Jurkat, Clone E6-1 (cell line): ENCODE data around the gene PRUNE1.

Source experiments
- DNase-seq: peaks from one replicate; pipeline ENCODE4 v3.0.0-alpha.2; 2011; ENCODE audit warnings: low read depth, low spot score
- H3K4me3 ChIP-seq: 2 replicates; pipeline ENCODE4 v1.5.1; 2011; ENCODE audit warnings: mild to moderate bottlenecking, low read length, control low read depth, moderate library complexity

PRUNE1 gene

GRCh38 chr1:151000408-151000807, 7.8 kb upstream of the PRUNE1 start:
- H3K4me3 ChIP-seq = no peak overlapping the region
- DNase-seq = no peak

GRCh38 chr1:151001602-151002001, 6.6 kb upstream of the PRUNE1 start:
- DNase-seq = no peak
- H3K4me3 ChIP-seq = no peak overlapping the region

DNA sequence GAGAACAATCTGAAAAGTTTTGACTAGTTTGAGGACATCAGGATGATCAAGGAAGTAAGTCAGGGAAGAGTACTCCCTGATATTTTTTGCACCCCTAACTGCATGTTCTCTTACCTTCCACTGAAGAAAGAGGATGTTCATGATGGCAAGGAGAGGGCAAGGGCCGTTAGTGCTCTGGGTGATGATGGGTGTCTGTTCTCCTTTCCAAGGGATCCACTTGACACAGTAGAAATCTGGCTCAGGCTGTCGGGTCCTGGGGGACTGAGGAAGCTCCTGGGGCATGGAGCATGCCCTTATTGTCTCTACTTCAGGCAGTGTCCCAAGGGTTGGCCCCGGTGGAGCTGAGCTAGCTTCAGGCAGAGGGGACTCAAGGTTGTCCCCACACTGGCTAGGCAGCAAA, 6.2 kb upstream of the PRUNE1 start:
- H3K4me3 ChIP-seq = no peak overlapping the region
- DNase-seq = no peak

- no peak for DNase-seq
- no peak overlapping the region for H3K4me3 ChIP-seq
Measured at GRCh38 chr1:151002611-151003010, 5.6 kb upstream of the PRUNE1 start.

DNA sequence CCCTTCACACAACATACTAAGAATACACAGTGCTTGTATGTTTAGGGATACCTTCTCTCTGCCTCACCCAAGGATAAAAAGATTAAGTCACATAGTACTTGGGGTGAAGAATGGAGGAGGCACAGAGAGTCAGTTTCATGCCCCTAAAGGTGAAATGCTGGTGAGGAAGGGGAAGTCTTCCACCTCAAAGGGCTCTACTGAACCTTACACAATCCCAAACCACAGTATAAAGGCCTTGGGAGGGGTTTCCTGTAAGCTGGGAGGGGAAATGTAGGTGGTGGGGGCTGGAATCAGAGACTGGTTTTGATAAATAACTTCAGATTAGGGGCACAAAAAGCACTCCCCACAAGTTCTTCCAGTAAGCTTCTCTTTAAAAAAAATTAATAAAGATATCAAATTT, 5.1 kb upstream of the PRUNE1 start:
- peak; percentile 69 for DNase-seq
- H3K4me3 ChIP-seq = no peak overlapping the region

- peak overlapping the region; percentile 60 for H3K4me3 ChIP-seq
- DNase-seq = no peak
Measured at GRCh38 chr1:151005729-151006319, 2.4 kb upstream of the PRUNE1 start.

DNA sequence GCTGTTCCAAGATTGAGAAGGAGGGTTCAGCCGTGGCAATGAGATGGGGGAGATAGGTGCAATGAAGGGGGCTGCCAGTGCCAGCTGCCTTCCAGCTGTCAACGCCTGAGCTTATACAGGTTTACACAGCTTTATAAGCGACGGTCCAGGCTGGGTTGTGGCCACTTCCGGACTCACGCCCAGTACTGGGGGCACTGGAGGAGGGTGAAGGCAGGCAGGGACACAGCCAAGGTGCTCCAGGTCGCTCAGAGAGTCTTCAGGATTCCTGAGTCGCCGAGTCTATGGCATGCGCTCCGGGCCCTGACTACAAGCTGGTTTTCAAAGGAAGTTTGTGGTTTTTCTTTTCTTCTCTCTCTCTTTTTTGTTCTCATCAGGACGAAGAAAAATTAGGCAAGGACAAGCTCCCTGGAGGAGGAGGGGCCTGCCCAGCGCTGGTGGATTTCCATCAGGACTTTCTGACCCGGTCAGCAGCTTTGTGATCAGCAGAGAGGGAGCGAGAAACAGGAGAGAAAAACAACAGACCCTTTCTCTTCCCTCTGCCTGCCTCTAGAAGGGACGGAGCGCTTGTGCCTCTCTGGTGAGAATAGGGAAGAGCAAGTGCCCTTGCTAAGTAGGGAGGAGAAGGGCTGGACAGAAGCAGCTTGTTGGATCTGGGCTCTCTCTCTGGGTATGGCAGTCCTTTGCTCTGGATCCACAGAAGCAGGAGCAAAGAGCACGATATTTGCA, 1.8 kb upstream of the PRUNE1 start, which contains the start of gene MINDY1:
TSS of gene MINDY1 (minus strand) at position 576 of the 726 bp plus-strand sequence. CDS start 4,285 bp downstream, outside the sequence.
- peak within 1 kb of the TSS; percentile 99 for H3K4me3 ChIP-seq

DNA sequence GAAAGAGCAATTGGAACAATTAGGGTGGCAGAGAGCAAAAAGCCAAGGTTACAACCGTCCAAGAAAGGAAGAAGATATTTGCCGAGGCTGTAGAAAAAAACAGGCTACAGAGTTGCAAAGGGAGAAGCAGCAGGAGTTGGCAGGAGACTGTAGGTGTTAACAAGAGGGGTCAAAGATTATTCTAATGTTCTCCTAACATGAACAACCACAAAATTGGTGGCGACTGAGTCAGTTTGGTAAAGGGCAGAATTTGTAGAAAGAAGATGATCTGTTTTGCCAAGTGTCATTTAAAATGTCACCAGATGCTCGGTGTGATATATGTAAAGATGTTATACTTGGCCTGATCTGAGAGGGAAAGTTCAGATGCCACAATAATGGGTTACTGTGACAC, 401 bp upstream of the PRUNE1 start:
- no peak for DNase-seq
- H3K4me3 ChIP-seq = peak overlapping the region; percentile 99

More for the DNA sequence above, 1.8 kb upstream of the PRUNE1 start, which contains the start of gene MINDY1:
- peak; percentile 61 for DNase-seq

DNA sequence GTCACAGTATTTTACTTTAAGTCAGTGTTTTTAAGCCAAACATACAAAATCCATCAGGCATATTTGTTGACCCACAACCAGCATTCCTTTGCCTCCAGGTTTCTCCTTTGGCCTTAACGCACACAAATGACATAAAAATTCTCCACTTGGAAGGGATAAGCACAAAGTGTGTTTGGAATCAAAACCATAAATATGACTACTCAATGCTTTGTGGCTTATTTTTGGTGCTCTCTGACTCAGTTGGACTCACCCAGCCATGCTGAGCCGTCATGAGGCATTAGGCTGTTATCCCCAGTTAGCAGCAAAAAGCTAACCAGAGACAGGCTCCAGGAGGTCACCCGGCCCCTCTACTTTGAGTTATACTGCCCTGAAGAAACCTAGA, 948 bp downstream of the PRUNE1 start:
- peak overlapping the region; percentile 99 for H3K4me3 ChIP-seq
- no peak for DNase-seq

DNA sequence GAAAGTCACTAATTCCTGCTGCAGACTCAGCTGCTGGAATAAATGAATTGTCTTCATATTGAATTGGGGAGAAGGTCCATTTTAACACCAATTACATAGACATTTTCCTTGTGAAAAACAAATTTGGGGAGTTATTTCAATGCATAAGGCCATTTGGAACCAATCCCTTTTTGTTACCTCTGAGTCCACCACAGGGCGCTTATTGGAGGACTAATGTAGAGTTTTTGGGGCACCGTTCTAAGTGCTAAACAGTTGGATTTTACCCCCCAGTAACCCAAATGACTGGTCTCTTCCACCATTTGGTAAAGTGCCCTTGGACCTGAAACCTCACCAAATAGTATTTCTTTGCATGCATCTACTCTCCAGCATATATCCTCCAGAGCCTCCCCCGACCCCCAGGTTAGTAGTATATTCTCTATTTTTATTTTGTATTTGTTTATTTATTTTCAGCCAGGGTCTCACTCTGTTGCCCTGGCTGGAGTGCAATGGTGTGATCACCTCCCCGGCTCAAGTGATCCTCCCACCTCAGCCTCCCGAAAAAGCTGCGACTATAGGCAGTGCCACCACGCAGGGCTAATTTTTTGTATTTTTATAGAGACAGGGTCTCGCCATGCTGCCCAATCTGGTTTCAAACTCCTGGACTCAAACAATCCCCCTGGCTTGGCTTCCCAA, 1.6 kb downstream of the PRUNE1 start:
- peak overlapping the region; percentile 99 for H3K4me3 ChIP-seq

GRCh38 chr1:151010346-151010726, 2.1 kb downstream of the PRUNE1 start:
- no peak overlapping the region for H3K4me3 ChIP-seq
- no peak for DNase-seq

More for the DNA sequence above, 1.6 kb downstream of the PRUNE1 start:
- no peak for DNase-seq

DNA sequence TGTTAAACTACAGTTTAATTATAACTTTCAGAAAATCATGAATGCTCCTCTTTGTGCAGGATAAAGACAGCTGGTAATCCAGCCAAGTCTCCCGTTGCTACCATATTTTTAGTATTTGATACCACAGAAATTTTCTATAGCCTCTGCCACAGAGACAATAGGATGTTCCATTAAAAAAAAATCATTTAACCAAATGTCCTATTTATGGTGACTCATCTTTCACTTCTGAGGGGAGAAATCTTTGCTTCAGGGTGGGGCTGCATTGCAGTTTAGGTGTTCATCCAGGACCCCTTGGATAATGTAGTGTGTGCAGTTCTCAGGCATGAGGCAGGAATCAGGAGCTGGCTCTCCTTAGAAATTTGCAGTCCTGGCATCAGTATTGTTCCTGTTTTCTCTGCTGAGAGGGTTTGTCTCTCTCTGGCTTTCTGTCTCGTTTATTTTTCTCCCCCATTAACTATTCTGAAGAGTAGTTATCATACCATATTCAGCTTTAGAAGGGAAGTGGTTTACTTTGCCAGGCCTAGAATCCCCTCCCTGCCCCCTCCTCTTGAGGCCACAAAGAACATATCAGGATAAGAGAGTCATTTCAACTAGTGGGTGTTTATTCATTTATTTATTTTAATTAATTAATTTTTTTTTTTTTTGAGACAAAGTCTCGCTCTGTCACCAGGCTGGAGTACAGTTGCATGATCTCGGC, 3.1 kb downstream of the PRUNE1 start:
- peak; percentile 57 for DNase-seq
- peak overlapping the region; percentile 9; the same call in 1 of the 2 replicates for H3K4me3 ChIP-seq

DNA sequence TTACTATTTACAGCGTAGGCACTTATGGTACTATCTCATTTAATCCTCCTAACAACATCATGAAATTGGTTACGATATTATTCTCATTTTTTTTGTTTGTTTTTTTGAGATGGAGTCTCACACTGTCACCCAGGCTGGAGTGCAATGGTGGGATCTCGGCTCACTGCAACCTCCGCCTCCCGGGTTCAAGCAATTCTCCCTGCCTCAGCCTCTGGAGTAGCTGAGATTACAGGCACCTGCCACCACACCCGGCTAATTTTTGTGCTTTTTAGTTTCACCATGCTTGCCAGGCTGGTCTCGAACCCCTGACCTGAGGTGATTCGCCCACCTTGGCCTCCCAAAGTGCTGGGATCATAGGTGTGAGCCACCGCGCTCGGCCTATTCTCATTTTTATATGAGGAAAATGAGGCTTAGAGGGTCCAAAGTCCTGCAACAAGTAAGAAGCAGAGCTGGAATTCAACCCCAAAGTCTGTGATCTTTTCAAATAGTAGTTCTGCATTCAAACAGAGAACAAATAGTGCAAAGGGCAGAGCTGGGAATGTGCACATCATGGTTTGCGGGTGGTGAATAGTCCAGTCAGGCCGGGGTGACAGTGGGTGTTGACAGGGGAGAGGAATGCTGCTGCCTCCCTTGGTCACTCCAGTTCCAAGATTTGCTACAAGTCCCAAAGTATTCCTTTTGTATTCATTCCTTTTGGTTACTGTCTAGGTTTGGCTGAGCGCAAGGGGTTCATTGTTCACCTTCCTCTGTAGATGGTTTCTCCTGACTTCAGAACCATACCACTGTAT, 4.6 kb downstream of the PRUNE1 start:
- H3K4me3 ChIP-seq = no peak overlapping the region
- DNase-seq = no peak

- H3K4me3 ChIP-seq = no peak overlapping the region
- no peak for DNase-seq
Measured at GRCh38 chr1:151013518-151013917, 5.3 kb downstream of the PRUNE1 start.

DNA sequence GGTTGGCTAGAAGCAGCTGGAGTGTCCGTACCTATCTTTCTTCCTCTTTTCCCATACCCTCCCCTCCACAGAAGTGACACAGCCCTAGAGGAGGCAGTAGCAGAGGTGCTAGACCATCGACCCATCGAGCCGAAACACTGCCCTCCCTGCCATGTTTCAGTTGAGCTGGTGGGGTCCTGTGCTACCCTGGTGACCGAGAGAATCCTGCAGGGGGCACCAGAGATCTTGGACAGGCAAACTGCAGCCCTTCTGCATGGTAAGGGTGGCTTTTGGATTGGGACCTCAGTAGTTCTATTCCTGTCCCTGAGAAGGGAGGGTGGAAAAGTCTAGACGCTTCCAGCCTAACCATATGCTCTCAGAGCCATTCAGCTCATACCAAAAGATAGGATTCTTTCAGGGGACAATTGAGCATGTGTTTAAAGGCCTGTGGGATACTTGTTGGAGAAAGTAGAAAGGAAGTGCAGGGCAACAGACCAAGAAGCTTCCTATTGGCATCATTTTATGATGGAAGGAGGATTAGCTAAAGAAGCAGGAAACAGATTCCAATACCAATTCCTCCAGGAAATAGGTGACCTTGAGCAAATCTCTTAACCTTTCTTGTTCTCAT, 16.4 kb downstream of the PRUNE1 start:
- no peak overlapping the region for H3K4me3 ChIP-seq
- DNase-seq = peak; percentile 58

- no peak for DNase-seq
- no peak overlapping the region for H3K4me3 ChIP-seq
Measured at GRCh38 chr1:151026460-151026859, 18.2 kb downstream of the PRUNE1 start.

DNA sequence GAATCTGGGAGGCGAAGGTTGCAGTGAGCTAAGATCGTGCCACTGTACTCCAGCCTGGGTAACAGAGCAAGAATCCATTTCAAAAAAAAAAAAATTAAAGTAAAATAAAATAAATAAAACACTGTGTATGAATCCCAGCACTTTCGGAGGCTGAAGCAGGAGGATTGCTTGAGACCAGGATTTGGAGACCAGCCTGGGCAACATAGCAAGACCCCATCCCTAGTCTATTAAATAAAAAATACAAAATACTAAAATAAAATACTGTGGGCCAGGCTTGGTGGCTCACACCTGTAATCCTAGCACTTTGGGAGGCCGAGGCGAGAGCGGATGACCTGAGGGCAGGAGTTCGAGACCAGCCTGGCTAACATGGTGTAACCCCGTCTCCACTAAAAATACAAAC, 23.9 kb downstream of the PRUNE1 start:
- DNase-seq = no peak
- no peak overlapping the region for H3K4me3 ChIP-seq

- H3K4me3 ChIP-seq = no peak overlapping the region
- DNase-seq = no peak
Measured at GRCh38 chr1:151035167-151035566, 26.9 kb downstream of the PRUNE1 start.

GRCh38 chr1:151036356-151036755, 28.1 kb downstream of the PRUNE1 start, which contains the start of gene BNIPL:
BNIPL (plus strand) TSS chr1:151036586; CDS start chr1:151036726, 140 bp downstream.
- no peak within 1 kb of the TSS for H3K4me3 ChIP-seq
- DNase-seq = no peak
